ENCODE measurements around the gene UBD.

GRCh38 chr6:29531668-29532067, 27.9 kb downstream of the UBD start:
- TF ChIP-seq EZH2 (IDR thresholded peaks at IDR 0.05; ENCODE audit: insufficient read depth, poor library complexity, severe bottlenecking) (no peak), EZH2phosphoT487 (IDR thresholded peaks at IDR 0.05; ENCODE audit: insufficient read depth, low read depth) (no peak)

All from GM23248 (cell line).